HG02642 (cell line): ENCODE results near the gene ADAMTS8.
"Not testable (repeated sequence)": the region's sequence is repeated elsewhere in the genome, so short reads cannot be mapped to it uniquely, and the experiment has no call there.

Experiments
- ATAC-seq: cut with Tn5 transposase; IDR thresholded peaks from one replicate; pipeline ENCODE4 v1.9.1; 2021; ENCODE audit warnings: mild to moderate bottlenecking; ENCODE audit not compliant: unreplicated experiment, poor library complexity

The ADAMTS8 gene

GRCh38 chr11:130439876-130440275, 11.5 kb upstream of the ADAMTS8 start:
- no peak for ATAC-seq

GRCh38 chr11:130439160-130439519, 10.7 kb upstream of the ADAMTS8 start:
- no peak for ATAC-seq

DNA sequence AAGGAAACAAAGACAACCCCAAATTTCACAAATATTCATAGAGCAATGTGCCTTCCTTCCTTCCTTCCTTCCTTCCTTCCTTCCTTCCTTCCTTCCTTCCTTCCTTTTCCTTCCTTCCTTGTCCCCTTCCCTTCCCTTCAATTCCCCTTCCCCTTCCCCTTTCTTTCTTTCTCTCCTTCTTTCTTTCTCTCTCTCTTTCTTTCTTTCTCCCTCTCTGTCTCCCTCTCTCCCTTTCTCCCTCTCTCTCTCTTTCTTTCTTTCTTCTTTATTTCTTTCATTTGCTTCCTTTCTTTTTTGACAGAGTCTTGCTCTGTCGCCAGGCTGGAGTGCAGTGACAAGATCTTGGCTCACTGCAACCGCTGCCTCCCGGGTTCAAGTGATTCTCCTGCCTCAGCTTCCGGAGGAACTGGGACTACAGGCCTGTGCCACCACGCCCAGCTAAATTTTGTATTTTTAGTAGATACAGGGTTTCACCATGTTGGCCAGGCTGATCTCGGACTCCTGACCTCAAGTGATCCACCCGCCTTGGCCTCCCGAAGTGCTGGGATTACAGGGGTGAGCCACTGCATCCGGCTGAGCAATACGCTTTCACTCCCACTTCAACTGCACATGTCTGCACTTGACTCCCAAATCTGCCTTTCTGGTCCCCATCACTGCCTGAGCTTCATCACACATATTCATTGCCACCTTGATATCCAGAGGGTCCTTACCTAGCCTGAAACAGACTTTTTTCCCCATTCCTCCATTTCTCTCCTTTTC, 10.2 kb upstream of the ADAMTS8 start:
- not testable (repeated sequence) for ATAC-seq

DNA sequence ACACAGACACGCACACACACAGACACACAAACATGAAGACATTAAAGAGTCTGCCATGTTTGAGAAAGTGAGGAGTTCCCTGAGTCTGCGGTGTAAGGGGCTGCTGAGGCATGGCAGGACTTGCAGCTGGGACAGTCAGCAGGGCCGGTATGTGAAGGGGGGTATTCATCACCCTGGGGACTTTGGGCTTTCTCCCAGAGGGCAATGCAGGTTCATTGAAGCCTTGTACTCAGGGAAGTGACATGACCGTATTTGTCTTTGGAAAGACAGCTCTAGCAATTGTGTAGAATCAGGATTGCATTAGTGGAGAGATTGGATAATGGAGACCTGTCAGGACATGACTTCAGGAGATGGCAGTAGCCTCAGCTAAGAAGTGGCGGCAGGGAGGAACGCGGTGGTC, 9.4 kb upstream of the ADAMTS8 start:
- ATAC-seq = no peak

GRCh38 chr11:130436171-130436570, 7.8 kb upstream of the ADAMTS8 start:
- ATAC-seq = no peak

DNA sequence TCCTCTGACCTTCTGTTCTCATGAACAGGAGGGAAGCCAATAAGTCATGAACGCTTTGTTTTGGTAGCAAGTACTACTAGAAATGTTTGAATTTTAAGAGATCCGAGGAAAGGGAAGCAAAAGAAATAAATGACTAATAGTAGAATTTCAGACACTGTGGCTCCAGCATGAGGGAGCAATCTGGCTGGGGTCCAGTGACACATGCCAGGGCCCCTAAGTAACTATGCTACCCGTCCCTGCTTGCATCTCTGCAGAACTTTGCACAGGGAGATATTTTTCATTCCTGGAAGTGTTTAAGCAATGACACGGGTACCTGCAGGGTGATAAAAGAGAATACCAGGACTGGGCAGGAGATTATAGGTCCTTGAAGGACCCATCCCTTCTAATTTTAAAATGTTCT, 7.3 kb upstream of the ADAMTS8 start:
- no peak for ATAC-seq

DNA sequence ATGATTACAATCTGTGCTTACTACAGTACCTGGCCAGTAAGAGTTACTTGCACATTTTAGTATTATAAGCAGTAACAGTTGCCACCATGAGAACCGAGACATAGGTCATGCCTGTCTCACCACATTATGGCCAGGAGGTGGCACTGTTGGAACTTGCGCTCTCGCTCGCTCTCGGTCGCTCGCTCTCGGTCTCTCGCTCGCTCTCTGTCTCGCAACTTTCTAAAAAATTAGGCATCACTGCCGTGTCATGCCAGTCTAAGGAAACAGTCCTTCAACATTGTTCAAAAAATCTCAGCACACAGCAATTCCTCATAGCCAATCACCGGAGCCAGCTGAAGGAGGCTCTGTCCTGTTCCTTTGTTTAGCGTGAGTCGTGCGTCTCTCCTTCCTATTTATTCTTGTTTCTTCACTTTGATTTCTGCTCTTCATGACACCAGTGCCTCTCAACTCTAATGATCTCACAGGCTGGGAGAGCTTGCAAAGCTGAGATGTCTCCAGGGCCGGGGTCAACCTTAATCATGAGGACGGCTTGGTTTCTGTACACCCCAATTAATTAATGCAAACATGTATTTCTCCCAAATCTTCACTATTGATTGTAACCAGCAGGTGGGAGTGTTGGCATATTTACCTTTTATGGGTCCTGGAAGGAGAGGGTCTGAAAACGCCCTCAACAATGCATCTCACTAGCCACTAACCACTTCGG, 6.3 kb upstream of the ADAMTS8 start:
- ATAC-seq = peak; percentile 81

- ATAC-seq = no peak
Observed at GRCh38 chr11:130433357-130433756, 4.9 kb upstream of the ADAMTS8 start.

- no peak for ATAC-seq
Observed at GRCh38 chr11:130431801-130432200, 3.4 kb upstream of the ADAMTS8 start.

GRCh38 chr11:130431331-130431773, 2.9 kb upstream of the ADAMTS8 start:
- ATAC-seq = peak; percentile 63

GRCh38 chr11:130429983-130430382, 1.6 kb upstream of the ADAMTS8 start:
- ATAC-seq = no peak

- ATAC-seq = no peak
Observed at GRCh38 chr11:130429120-130429681, 792 bp upstream of the ADAMTS8 start.

- no peak for ATAC-seq
Observed at GRCh38 chr11:130427581-130428315, 661 bp downstream of the ADAMTS8 start.

DNA sequence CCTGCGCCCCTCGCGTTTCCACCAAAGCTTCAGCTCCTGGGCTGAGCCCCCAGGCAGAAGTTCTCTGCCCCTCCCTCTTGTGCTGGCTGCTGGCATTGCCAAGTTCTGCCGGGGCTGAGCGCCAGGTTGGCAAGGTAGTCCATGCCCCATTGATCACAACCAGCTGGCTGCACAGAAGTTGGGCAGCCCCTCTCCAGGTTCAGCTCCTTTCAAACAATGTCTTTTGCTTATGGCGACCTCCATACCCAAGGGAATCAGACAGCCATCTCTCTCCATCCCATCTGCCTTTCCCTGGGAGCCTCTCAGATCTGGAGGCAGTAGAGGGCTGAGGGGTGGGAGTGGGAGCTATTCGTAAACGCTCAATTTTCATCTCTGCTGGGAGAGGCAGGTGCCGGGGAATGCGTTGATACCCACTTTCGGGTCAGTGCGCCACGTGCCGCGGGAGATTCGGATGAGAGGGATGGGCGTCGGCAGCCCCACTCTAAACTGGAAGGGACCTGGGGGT, 1.5 kb downstream of the ADAMTS8 start:
- no peak for ATAC-seq

- ATAC-seq = no peak
Observed at GRCh38 chr11:130426223-130426836, 2.1 kb downstream of the ADAMTS8 start.

DNA sequence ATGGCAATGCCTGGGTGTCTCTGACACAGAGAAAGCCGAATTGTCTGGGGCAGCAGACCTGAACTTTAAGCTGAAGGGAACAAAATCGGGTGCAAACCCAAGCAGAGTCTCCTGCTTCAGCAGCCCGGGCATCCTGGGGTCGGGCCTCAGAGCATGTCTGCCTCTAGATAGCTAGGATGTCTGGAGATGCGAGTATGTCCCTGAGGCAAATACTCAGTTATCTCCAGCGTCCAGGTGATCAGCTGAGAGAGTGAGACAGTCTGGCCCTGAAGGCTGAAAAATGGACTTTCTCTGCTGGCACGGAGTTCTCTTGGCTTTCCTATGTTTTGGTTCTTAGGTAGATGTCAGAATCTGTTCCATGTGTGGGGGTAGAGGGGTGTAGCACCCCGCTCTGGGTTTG, 3.3 kb downstream of the ADAMTS8 start:
- no peak for ATAC-seq

DNA sequence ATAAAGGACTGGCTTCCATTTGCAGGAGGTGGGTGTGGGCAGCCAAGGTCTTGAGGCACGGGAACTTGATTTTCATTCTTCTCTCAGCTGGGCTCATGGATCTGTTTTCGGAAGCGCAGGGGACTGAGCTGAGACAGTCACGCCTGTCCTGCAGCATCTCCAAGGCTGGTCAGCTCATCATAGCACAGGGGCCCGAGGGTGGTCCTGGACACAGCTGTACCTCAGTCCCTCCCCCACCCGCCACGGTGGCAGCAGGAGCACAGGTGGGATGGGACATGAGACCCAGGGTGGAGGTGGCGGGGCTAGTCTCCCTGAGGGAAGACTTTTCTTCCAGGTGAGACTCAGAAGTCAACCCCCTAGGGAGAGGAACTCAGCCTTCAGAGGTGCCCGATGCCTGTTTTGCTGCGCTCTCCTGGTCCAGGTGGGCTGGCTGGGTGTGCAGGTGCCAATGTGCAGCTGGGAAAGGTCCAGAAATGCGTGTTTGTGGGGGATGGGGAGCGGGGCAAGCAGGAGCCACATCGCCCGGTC, 3.7 kb downstream of the ADAMTS8 start:
- no peak for ATAC-seq

DNA sequence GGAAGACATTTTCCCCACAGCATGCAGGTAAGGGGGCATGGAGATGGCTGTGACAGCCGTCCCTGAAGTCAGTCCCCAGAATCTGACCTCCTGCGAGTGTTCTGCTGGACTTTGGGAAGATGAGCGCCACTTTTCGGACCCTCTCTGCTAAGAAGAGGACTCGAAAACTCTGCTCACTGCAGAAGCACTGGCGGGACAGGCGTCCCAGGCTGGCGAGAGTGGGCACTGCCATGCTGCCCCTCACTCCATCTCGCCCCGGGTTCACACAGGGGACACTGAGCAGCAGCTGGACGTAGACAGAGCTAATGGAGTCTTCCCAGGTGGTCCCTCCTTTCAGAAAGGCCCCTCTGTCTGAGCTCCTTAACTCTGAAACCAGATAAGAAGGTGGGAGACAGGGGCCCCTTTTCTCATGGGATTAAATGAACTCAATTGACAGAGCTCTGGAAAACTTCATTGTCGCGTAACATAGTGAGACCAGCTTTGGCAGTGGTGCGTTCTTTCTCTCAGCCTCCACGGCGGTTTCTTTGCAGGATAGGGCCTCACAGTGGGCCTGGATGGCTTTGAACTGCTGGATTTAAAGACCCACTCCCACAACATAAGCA, 4.8 kb downstream of the ADAMTS8 start:
- no peak for ATAC-seq

DNA sequence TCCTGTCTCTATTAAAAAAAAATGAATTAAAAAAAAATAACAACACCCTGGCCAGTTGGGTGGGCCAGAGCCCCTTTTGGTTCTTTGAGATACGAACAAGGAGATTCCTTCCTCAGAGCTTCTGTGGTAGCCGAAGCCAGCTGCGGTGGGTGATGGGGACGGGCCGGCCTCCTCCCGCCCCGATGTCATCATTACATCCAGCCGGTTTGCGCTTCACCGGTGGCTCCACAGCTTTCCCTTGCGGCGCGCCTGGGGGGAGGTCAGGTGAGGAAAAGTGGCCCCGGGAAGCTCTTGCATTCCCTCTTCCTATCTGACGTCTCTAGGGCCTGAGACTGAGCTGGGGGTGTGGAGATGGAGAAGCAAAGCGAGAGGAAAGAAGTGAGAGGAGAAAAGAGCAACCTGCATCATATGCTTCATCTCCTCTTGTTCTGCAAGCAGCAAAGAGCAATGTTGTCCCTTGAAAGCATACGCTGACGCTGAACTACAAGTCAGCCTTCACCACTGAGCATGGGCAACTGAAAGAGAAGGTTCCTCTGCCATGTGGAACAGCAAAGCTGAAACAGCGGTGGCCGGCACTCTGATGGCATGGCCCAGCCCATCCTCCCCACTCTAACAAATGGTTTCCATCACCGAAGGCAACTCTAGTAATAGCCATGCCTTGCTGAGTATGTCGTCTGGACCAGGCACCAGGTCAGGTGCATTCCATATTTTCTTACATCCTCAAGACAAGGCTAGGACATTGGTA, 6.0 kb downstream of the ADAMTS8 start:
- no peak for ATAC-seq
